IPS-18a (cell line): ENCODE results near the gene KCNJ4.
"Not testable (repeated sequence)": the region's sequence is repeated elsewhere in the genome, so short reads cannot be mapped to it uniquely, and the experiment has no call there.

Source experiments
- H3K27ac ChIP-seq: one replicate; pipeline ENCODE4 v1.5.1; 2013; ENCODE audit warnings: low read length
- H3K27me3 ChIP-seq: one replicate; pipeline ENCODE4 v1.6.1; 2013; ENCODE audit warnings: mild to moderate bottlenecking, low read length; ENCODE audit not compliant: control insufficient read depth, insufficient read depth
- H3K36me3 ChIP-seq: one replicate; pipeline ENCODE4 v1.6.1; 2013; ENCODE audit warnings: low read depth, low read length; ENCODE audit not compliant: control insufficient read depth
- H3K4me1 ChIP-seq: one replicate; pipeline ENCODE4 v1.6.1; 2013; ENCODE audit warnings: low read depth, low read length; ENCODE audit not compliant: control insufficient read depth
- H3K4me3 ChIP-seq: one replicate; pipeline ENCODE4 v1.5.1; 2013; ENCODE audit warnings: low read length
- H3K9ac ChIP-seq: one replicate; pipeline ENCODE4 v1.6.1; 2013; ENCODE audit warnings: mild to moderate bottlenecking, low read length, moderate library complexity
- H3K9me3 ChIP-seq: one replicate; pipeline ENCODE4 v1.6.1; 2013; ENCODE audit warnings: low read depth, low read length; ENCODE audit not compliant: control insufficient read depth

KCNJ4 gene

DNA sequence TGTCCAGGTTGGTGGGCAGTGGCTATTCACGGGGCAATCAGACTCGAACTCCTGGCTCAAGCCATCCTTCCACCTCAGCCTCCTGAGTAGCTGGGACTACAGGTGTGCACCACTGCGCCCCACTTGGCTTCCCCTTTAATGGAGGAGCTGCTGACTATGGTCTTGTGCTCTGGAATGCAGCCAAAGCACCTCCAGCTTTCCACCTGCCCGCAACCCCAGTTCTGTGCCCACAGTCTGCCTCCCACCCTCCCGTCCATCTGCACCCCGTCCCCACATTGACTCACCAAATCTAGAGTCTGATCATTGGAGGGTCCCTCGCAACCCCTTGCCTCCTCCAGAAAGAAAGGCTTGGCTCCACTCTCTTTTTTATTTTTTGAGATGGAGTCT lies 41.0 kb downstream of the KCNJ4 start:
- Histone ChIP-seq H3K4me3 (no peak overlapping the region), H3K27me3 (no peaks in the 10 kb centered on the region), H3K4me1 (no peaks in the 10 kb centered on the region), H3K27ac (no peak overlapping the region), H3K9me3 (no peaks in the 10 kb centered on the region), H3K36me3 (no peaks in the 10 kb centered on the region), H3K9ac (no peak overlapping the region)

DNA sequence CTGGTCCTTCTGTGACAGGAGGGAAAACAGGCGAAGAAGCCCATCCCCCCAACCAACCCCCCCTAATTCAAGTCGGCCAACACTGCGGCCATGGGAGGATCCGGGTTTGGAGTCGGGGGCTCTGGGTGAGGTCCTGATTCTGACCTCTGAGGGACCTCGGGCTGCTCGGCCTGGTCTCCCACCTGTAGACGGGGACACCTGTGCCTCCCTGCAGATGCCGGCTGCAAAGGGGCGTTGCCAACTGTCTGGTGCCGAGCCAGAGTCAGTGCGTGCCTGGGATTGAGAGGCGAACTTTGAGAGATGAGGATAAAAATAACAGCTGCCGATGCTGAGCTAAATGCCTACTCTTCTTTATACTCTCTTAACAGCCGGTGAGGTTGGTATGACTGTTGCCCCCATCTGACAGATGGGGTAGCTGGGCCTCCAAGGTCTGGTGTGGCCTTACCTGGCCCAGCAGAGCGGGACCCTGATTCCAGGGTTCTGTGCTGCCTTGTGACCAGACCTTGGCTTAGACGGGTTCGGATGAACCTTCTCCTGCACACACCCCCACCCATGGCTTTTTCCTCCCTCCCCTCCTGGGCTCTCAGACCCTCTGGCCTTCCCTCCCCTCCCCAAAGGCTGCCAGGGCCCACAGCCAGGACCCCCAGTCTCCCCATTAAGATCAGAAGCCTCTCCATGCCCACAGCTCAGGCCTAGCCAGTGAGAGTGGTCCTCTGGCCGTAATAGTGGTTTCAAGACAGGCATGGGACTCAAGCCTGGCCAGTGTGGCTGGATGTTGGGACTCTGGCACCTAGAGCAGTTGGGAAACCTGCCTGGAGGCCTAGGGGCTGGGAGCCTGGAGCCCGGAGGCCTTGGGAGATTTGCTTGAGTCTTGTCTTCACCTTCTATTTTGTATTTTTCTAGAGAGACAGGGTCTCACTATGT lies 41.7 kb downstream of the KCNJ4 start:
- Histone ChIP-seq H3K27ac (no peak overlapping the region), H3K9me3 (no peaks in the 10 kb centered on the region), H3K4me1 (no peaks in the 10 kb centered on the region), H3K27me3 (no peaks in the 10 kb centered on the region), H3K36me3 (no peaks in the 10 kb centered on the region), H3K9ac (no peak overlapping the region), H3K4me3 (no peak overlapping the region)

DNA sequence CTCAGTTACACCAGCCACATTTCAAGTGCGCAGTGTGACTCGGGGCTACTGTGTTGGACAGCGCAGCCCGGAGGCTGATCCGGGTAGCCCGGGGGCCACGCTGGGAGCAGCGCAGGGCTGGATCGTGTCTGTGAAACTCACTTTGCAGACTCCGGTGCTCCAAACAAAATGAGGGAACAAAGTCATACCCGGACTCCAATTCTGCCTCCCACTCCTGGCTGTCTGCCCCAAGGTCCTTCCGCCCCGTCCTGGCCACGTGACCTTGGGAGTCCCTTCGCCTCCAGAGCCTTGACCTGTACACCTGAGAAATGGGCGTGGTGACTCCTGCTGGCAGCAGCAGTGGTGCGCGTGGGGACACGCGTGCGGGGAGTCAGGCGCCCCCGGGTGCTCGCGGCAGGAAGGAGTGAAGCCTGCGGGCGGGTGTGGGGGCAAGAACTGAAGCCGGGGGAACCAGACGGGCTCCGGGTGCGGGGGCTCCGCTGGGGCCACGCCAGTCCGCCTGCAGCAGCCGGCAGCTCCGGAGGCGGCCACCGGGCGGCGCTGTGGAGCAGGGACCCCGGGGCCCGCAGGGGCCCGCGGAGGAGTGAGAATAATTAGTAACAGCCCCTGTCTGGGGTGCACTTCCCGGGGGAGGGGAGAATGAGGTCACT lies 42.4 kb downstream of the KCNJ4 start:
- Histone ChIP-seq H3K4me1 (no peaks in the 10 kb centered on the region), H3K27ac (no peak overlapping the region), H3K27me3 (no peaks in the 10 kb centered on the region), H3K9ac (no peak overlapping the region), H3K9me3 (no peaks in the 10 kb centered on the region), H3K36me3 (no peaks in the 10 kb centered on the region), H3K4me3 (no peak overlapping the region)

DNA sequence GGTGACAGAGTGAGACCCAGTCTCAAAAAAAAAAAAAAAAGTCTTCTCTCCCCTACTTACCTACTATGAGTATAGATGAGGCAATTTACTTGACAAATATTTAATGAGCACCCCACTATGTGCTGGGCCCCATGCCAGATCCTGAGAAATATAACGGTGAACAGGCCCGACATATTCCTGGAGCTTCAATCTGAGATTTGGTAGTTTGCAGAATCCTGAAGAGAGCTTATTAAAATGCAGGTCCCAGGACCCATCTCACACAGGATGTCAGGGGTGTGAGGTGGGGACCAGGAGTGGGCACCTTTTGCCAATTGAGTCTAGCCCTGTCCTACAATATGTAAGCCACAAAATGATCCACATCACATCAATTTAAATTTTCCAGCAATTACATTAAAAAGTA lies 44.0 kb downstream of the KCNJ4 start:
- Histone ChIP-seq H3K36me3 (no peaks in the 10 kb centered on the region), H3K9ac (no peak overlapping the region), H3K4me3 (no peak overlapping the region), H3K9me3 (no peaks in the 10 kb centered on the region), H3K4me1 (no peaks in the 10 kb centered on the region), H3K27me3 (no peaks in the 10 kb centered on the region), H3K27ac (no peak overlapping the region)

DNA sequence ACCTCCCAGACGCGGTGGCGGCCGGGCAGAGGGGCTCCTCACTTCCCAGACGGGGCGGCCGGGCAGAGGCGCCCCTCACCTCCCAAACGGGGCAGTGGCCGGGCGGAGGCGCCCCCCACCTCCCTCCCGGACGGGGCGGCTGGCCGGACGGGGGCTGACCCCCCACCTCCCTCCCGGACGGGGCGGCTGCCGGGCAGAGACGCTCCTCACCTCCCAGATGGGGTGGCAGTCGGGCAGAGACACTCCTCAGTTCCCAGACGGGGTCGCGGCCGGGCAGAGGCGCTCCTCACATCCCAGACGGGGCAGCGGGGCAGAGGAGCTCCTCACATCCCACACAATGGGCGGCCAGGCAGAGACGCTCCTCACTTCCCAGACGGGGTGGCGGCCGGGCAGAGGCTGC lies 45.1 kb downstream of the KCNJ4 start:
- H3K27me3 ChIP-seq, H3K9ac ChIP-seq, H3K4me3 ChIP-seq, H3K36me3 ChIP-seq, H3K27ac ChIP-seq, H3K4me1 ChIP-seq, H3K9me3 ChIP-seq: not testable (repeated sequence)

DNA sequence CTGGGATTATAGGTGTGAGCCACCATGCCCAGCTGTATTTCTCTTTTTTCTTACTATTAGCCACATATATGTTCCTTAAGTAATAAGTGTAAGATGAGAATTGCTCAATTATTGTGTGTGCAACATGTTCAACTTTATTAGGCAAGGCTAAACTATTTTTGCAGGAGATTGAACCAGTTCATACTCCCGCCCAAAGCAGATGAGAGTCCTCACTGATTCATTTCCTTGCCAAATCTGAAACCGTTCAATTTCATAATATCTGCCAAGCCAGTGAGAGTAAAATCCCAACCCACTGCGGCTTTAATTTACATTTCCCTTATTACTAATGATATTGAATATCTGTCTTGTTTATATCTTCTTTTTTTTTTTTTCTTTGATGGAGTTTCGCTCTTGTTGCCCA lies 48.4 kb downstream of the KCNJ4 start:
- H3K9me3 ChIP-seq, result no peaks in the 10 kb centered on the region
- H3K4me3 ChIP-seq, result no peak overlapping the region
- H3K36me3 ChIP-seq, result no peaks in the 10 kb centered on the region
- H3K27ac ChIP-seq, result no peak overlapping the region
- H3K4me1 ChIP-seq, result peaks cover 3% of the 10 kb centered on the region
- H3K27me3 ChIP-seq, result no peaks in the 10 kb centered on the region
- no peak overlapping the region for H3K9ac ChIP-seq

DNA sequence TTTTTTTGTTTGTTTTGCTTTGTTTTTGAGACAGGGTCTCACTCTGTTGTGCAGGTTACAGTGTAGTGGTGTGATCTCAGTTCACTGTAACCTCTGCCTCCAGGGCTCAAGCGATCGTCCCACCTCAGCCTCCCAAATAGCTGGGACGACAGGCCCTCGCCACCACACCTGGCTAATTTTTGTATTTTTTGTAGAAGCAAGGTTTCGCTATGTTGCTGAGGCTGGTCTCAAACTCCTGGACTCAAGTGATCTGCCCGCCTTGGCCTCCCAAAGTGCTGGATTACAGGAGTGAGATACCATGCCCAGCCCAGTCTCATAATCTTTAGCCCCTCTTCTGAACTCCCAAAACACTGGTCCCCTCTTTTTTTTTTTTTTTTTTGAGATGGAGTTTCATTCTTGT lies 50.6 kb downstream of the KCNJ4 start:
- no peaks in the 10 kb centered on the region for H3K9me3 ChIP-seq
- no peak overlapping the region for H3K27ac ChIP-seq
- no peak overlapping the region for H3K9ac ChIP-seq
- H3K36me3 ChIP-seq, result no peaks in the 10 kb centered on the region
- no peaks in the 10 kb centered on the region for H3K27me3 ChIP-seq
- H3K4me3 ChIP-seq, result no peak overlapping the region
- H3K4me1 ChIP-seq, result peaks cover 21% of the 10 kb centered on the region

DNA sequence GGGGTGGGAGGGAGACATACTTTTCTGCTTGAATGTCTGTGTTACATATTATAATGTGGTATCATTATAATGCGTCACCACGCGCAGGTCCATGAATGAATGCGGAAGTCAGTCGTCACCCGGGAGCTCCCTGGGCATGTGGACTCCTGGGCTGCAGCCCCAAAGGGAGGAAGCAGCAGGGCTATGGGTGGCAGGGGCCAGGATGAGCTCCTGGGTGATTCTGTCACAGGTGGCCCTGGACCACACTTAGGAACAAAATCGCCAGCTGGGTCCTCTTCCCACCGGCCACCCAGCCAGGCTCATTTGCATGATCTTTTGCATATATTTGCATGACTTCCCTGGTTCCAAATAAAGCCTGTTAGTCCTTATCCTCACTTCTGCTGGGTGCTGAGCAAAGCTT lies 51.2 kb downstream of the KCNJ4 start:
- no peak overlapping the region for H3K27ac ChIP-seq
- no peaks in the 10 kb centered on the region for H3K36me3 ChIP-seq
- peaks cover 22% of the 10 kb centered on the region for H3K4me1 ChIP-seq
- H3K9me3 ChIP-seq, result no peaks in the 10 kb centered on the region
- H3K9ac ChIP-seq, result no peak overlapping the region
- no peak overlapping the region for H3K4me3 ChIP-seq
- H3K27me3 ChIP-seq, result no peaks in the 10 kb centered on the region

DNA sequence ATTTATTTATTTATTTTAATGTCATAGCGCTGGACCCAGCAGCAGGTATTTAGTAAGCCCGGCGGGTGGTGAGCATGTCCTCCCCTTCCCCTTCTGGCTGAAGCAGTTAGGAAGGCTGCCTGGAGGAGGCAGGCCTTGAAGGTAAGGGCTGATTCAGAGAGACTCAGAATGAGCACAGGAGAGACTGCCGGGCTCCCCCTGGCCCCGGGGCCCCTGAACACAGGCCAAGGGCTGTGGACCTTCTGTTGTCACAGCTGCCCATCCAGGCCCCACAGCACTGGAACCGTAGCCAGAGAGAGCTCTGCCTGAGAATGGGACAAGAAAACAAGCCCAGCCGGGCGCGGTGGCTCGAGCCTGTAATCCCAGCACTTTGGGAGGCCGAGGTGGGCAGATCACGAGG lies 52.8 kb downstream of the KCNJ4 start:
- Histone ChIP-seq H3K27me3 (no peaks in the 10 kb centered on the region), H3K27ac (no peak overlapping the region), H3K4me3 (no peak overlapping the region), H3K4me1 (peaks cover 22% of the 10 kb centered on the region), H3K9ac (no peak overlapping the region), H3K9me3 (no peaks in the 10 kb centered on the region), H3K36me3 (no peaks in the 10 kb centered on the region)

DNA sequence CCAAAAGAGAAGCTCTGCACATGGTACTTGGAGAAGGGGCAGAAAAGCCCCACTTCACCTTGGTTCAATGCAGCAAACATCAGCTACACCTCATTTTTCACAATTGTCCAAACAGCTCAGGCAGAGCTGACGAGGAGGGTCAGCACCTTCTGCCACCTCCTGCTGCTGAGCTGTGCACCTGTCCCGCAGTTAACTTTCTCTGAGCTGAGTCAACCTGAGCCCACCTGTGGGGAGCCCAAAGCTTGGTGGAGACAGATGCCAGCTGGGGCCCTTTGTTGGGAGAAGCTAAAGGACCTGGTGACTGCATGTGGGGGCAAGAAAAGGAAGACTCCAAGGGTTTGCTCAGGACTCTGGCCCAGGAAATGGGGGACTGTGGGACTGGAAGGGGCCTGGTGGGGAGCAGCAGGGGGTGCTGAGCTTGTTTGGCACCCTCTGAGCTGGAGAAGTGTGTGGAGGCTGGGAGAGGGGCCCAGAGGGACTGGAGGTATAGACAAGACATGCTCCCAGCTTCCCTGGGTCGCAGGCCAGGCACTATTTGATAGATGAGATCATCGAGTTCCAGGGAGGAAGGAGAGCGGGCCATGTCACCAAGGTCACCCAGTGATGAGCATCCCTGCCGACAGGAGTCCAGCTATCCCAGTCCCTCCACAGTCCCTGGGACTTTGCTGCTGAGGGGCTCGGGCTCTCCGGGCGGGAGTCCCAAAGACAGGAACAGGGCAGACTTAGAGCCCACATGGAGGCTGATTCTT lies 53.5 kb downstream of the KCNJ4 start:
- Histone ChIP-seq H3K4me3 (no peak overlapping the region), H3K4me1 (peaks cover 22% of the 10 kb centered on the region), H3K9me3 (no peaks in the 10 kb centered on the region), H3K27me3 (no peaks in the 10 kb centered on the region), H3K36me3 (no peaks in the 10 kb centered on the region), H3K9ac (no peak overlapping the region), H3K27ac (no peak overlapping the region)

DNA sequence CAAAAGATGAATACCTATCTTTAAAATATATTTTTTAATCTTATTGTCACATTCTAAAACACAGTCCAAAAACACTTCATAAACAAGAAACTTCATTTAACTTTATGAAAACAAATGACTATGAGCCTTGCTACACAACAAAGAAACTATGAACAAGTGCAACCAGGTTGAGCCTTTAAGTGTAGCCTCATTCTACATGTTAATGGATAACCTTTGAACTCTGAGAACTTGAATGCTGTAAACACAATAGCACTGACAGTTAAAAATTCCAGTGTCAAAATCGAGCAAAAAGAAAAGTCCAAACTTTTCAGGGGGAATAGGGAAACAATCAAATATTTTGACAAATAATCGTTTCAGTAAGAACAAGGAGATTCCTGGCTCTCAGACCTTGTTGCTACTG lies 54.7 kb downstream of the KCNJ4 start:
- H3K9me3 ChIP-seq, H3K27ac ChIP-seq, H3K9ac ChIP-seq, H3K4me3 ChIP-seq, H3K36me3 ChIP-seq, H3K27me3 ChIP-seq: not testable (repeated sequence)
- H3K4me1 ChIP-seq, result peaks cover 34% of the 10 kb centered on the region
